GM23338 (cell line): ENCODE data around the gene CD19. TPM values are rescaled to one million over a fixed set of nuclear protein-coding genes. Genes with fewer than 3 reads are reported as not detected.

Source experiments
- ATAC-seq: fragments of 200-7000 bp; cut with Tn5 transposase; 3 replicates; pipeline ENCODE4 v1.9.1; 2020
- DNase-seq: peaks from one replicate; pipeline ENCODE4 v3.0.0-alpha.2; 2015; ENCODE audit warnings: low spot score
- H2AFZ ChIP-seq: fragments of 200-600 bp; sonication (generic); 2 replicates; pipeline ENCODE4 v1.8.0; 2016; ENCODE audit warnings: antibody characterized with exemption, mild to moderate bottlenecking, moderate library complexity
- H3F3A ChIP-seq: fragments of 200-600 bp; sonication (generic); replicated peaks from 2 replicates; pipeline ENCODE4 v1.8.0; 2017; ENCODE audit warnings: antibody characterized with exemption, mixed run types, low read depth
- H3K27ac ChIP-seq: fragments of 200-600 bp; sonication (generic); 2 replicates; pipeline ENCODE4 v1.6.1; 2016; ENCODE audit warnings: low read depth
- H3K27me3 ChIP-seq: fragments of 200-600 bp; sonication (generic); 2 replicates; pipeline ENCODE4 v1.8.0; 2016; ENCODE audit warnings: mild to moderate bottlenecking, mixed run types, moderate library complexity; ENCODE audit not compliant: insufficient read depth
- H3K36me3 ChIP-seq: fragments of 200-600 bp; sonication (generic); 2 replicates; pipeline ENCODE4 v1.8.0; 2016; ENCODE audit warnings: mild to moderate bottlenecking; ENCODE audit not compliant: insufficient read depth
- H3K4me1 ChIP-seq: fragments of 200-600 bp; sonication (generic); 2 replicates; pipeline ENCODE4 v1.8.0; 2016; ENCODE audit warnings: mild to moderate bottlenecking, moderate library complexity; ENCODE audit not compliant: insufficient read depth
- H3K4me2 ChIP-seq: fragments of 200-600 bp; sonication (generic); 2 replicates; pipeline ENCODE4 v1.7.1; 2017; ENCODE audit warnings: mixed run types
- H3K4me3 ChIP-seq: fragments of 200-600 bp; sonication (generic); 2 replicates; pipeline ENCODE4 v1.6.1; 2016; ENCODE audit warnings: mixed run types
- H3K79me2 ChIP-seq: fragments of 200-600 bp; sonication (generic); replicated peaks from 2 replicates; pipeline ENCODE4 v1.8.0; 2017; ENCODE audit warnings: mild to moderate bottlenecking; ENCODE audit not compliant: insufficient read depth
- H3K9me2 ChIP-seq: fragments of 200-600 bp; sonication (generic); 2 replicates; pipeline ENCODE4 v1.8.0; 2017; ENCODE audit not compliant: insufficient read depth
- H4K20me1 ChIP-seq: fragments of 200-600 bp; sonication (generic); replicated peaks from 2 replicates; pipeline ENCODE4 v1.8.0; 2017; ENCODE audit warnings: mild to moderate bottlenecking; ENCODE audit not compliant: insufficient read depth
- H3K27ac Mint-ChIP-seq: 2 replicates; pipeline ENCODE4 v1.8.0; 2020; ENCODE audit warnings: inconsistent platforms, mild to moderate bottlenecking, moderate library complexity, mixed read lengths
- H3K27me3 Mint-ChIP-seq: 3 replicates; pipeline ENCODE4 v1.8.0; 2022; ENCODE audit warnings: low read depth, mild to moderate bottlenecking, moderate library complexity, mixed read lengths, inconsistent platforms; ENCODE audit not compliant: insufficient read depth, poor library complexity
- H3K36me3 Mint-ChIP-seq: 3 replicates; pipeline ENCODE4 v1.8.0; 2021; ENCODE audit warnings: low read depth, mild to moderate bottlenecking, inconsistent platforms, moderate library complexity, mixed read lengths
- H3K4me1 Mint-ChIP-seq: 3 replicates; pipeline ENCODE4 v1.8.0; 2020; ENCODE audit warnings: mild to moderate bottlenecking, inconsistent platforms, mixed read lengths
- H3K4me3 Mint-ChIP-seq: 3 replicates; pipeline ENCODE4 v1.8.0; 2021; ENCODE audit warnings: moderate library complexity, mild to moderate bottlenecking, inconsistent platforms, mixed read lengths
- H3K9me3 Mint-ChIP-seq: 3 replicates; pipeline ENCODE4 v1.8.0; 2020; ENCODE audit warnings: moderate library complexity, mild to moderate bottlenecking, inconsistent platforms, mixed read lengths
- CREB1 ChIP-seq: fragments of 250-450 bp; sonication (Bioruptor Pico); IDR thresholded peaks from 2 replicates; pipeline ENCODE4 v1.5.0; 2020; ENCODE audit warnings: low read depth, mild to moderate bottlenecking, moderate library complexity
- CTCF ChIP-seq, 2 experiments: fragments of 200-600 bp in 1 of 2; sonication (generic) in 1 of 2; conservative IDR thresholded peaks; 2 replicates each; pipeline versions ENCODE4 v1.5.1 to v1.6.1; 2016 to 2017; ENCODE audit warnings: antibody characterized with exemption in 2 of 2, low read depth in 2 of 2, mild to moderate bottlenecking in 2 of 2, moderate library complexity in 1 of 2
- EZH2 ChIP-seq: fragments of 200-600 bp; sonication (generic); IDR thresholded peaks from one replicate; pipeline ENCODE4 v1.8.0; 2017; ENCODE audit warnings: antibody characterized with exemption, mild to moderate bottlenecking, low read depth; ENCODE audit not compliant: unreplicated experiment
- EZH2phosphoT487 ChIP-seq: fragments of 200-600 bp; sonication (generic); IDR thresholded peaks from one replicate; pipeline ENCODE4 v1.8.1; 2018; ENCODE audit warnings: antibody characterized with exemption; ENCODE audit not compliant: unreplicated experiment
- JUNB ChIP-seq: IDR thresholded peaks from one replicate; pipeline ENCODE4 v1.6.1; 2016; ENCODE audit warnings: antibody characterized with exemption; ENCODE audit not compliant: unreplicated experiment
- NANOG ChIP-seq: IDR thresholded peaks from 2 replicates; pipeline ENCODE4 v1.6.1; 2016; ENCODE audit warnings: antibody characterized with exemption, borderline replicate concordance
- POLR2AphosphoS5 ChIP-seq: IDR thresholded peaks from 2 replicates; pipeline ENCODE4 v1.6.1; 2016; ENCODE audit warnings: antibody characterized with exemption, low read depth
- STAT1 ChIP-seq: IDR thresholded peaks from one replicate; pipeline ENCODE4 v1.6.1; 2016; ENCODE audit warnings: antibody characterized with exemption; ENCODE audit not compliant: unreplicated experiment
- ZNF114 ChIP-seq: fragments of 250-450 bp; sonication (Bioruptor Pico); IDR thresholded peaks from 2 replicates; pipeline ENCODE4 v1.5.0; 2020; ENCODE audit warnings: mild to moderate bottlenecking, moderate library complexity
- ZNF331 ChIP-seq: fragments of 250-450 bp; sonication (Bioruptor Pico); IDR thresholded peaks from 2 replicates; pipeline ENCODE4 v1.5.0; 2020; ENCODE audit warnings: low read depth, mild to moderate bottlenecking, moderate library complexity
- polyA plus RNA-seq: library from polyadenylated mRNA; unstranded; fragments of >200 nt; fragmentation: Nextera tagmentation; extraction: Ambion mirVana; gene quantifications from 2 replicates; pipeline ENCODE4 v1.2.1, GENCODE V29; 2016
- total RNA-seq: library from RNA; depleted of rRNA; stranded (reverse); fragments of >200 nt; shearing (Covaris generic); gene quantifications from 2 replicates; pipeline ENCODE4 v1.2.3, GENCODE V29; 2014
- TF ChIP-seq, protein P1 (sequence below): IDR thresholded peaks from one replicate; pipeline ENCODE4 v1.6.1; 2018; ENCODE audit warnings: antibody characterized with exemption; ENCODE audit not compliant: unreplicated experiment
- TF ChIP-seq, protein P2 (sequence below): IDR thresholded peaks from 2 replicates; pipeline ENCODE4 v1.6.1; 2016; ENCODE audit warnings: antibody characterized with exemption

Gene CD19
- total and polyA plus RNA-seq, 2 experiments from 2014 or later = 0.83 to 1.9 TPM

- Histone ChIP-seq H3K27me3 (0 out of 2 replicates have a peak, but pooled peaks cover 3% of the 10 kb centered on the region), H3K27ac (no peak overlapping the region), H3K4me1 (peaks cover 7% of the 10 kb centered on the region; the same call in 1 of the 2 replicates), H2AFZ (no peak overlapping the region), H3K4me2 (no peak overlapping the region), H3K36me3 (no peaks in the 10 kb centered on the region), H3F3A (no peaks in the 10 kb centered on the region), H3K9me2 (no peaks in the 10 kb centered on the region), H4K20me1 (no peaks in the 10 kb centered on the region), H3K4me3 (no peak overlapping the region), H3K79me2 (no peaks in the 10 kb centered on the region)
- H3K4me3 Mint-ChIP-seq = no peak overlapping the region
- H3K36me3 Mint-ChIP-seq = no peaks in the 10 kb centered on the region
- no peaks in the 10 kb centered on the region for H3K9me3 Mint-ChIP-seq
- peaks cover 17% of the 10 kb centered on the region for H3K27me3 Mint-ChIP-seq
- ATAC-seq = no peak
- TF ChIP-seq, protein P1, sequence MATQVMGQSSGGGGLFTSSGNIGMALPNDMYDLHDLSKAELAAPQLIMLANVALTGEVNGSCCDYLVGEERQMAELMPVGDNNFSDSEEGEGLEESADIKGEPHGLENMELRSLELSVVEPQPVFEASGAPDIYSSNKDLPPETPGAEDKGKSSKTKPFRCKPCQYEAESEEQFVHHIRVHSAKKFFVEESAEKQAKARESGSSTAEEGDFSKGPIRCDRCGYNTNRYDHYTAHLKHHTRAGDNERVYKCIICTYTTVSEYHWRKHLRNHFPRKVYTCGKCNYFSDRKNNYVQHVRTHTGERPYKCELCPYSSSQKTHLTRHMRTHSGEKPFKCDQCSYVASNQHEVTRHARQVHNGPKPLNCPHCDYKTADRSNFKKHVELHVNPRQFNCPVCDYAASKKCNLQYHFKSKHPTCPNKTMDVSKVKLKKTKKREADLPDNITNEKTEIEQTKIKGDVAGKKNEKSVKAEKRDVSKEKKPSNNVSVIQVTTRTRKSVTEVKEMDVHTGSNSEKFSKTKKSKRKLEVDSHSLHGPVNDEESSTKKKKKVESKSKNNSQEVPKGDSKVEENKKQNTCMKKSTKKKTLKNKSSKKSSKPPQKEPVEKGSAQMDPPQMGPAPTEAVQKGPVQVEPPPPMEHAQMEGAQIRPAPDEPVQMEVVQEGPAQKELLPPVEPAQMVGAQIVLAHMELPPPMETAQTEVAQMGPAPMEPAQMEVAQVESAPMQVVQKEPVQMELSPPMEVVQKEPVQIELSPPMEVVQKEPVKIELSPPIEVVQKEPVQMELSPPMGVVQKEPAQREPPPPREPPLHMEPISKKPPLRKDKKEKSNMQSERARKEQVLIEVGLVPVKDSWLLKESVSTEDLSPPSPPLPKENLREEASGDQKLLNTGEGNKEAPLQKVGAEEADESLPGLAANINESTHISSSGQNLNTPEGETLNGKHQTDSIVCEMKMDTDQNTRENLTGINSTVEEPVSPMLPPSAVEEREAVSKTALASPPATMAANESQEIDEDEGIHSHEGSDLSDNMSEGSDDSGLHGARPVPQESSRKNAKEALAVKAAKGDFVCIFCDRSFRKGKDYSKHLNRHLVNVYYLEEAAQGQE = no peak
- TF ChIP-seq CREB1 (CRISPR knock-in tag) (no peak), JUNB (no peak), ZNF331 (CRISPR knock-in tag) (no peak), STAT1 (no peak), ZNF114 (no peak), CTCF (conservative IDR thresholded peaks at IDR 0.05; ENCODE audit: low read depth in 2 of 2) (no peak), NANOG (no peak)
- H3K4me1 Mint-ChIP-seq = peaks cover 9% of the 10 kb centered on the region
- H3K27ac Mint-ChIP-seq = no peak overlapping the region
- no peak for DNase-seq
Observed at GRCh38 chr16:28933171-28933570, 1.4 kb downstream of the CD19 start.

DNA sequence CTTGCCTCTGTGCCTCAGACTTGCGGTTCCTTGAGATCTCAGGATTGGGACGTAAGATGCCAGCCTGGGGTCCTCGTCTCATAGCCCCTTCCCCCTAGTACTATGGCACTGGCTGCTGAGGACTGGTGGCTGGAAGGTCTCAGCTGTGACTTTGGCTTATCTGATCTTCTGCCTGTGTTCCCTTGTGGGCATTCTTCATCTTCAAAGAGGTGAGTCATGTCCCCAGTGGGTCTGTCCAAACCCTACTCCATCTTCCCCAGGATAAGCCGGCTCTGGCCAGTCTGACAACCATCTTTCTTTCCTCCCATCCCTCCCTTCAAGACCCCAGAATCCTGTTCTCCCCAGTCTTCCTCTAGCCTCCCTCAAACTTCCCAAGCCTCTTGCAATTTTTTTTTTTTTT lies 3.6 kb downstream of the CD19 start:
- no peak overlapping the region for H3K27ac Mint-ChIP-seq
- TF ChIP-seq EZH2phosphoT487 (no peak), ZNF331 (CRISPR knock-in tag) (no peak), CREB1 (CRISPR knock-in tag) (no peak), POLR2AphosphoS5 (no peak), STAT1 (no peak), EZH2 (no peak), JUNB (no peak), CTCF (conservative IDR thresholded peaks at IDR 0.05; ENCODE audit: low read depth in 2 of 2) (no peak)
- TF ChIP-seq, protein P2, sequence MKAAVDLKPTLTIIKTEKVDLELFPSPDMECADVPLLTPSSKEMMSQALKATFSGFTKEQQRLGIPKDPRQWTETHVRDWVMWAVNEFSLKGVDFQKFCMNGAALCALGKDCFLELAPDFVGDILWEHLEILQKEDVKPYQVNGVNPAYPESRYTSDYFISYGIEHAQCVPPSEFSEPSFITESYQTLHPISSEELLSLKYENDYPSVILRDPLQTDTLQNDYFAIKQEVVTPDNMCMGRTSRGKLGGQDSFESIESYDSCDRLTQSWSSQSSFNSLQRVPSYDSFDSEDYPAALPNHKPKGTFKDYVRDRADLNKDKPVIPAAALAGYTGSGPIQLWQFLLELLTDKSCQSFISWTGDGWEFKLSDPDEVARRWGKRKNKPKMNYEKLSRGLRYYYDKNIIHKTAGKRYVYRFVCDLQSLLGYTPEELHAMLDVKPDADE = no peak
- TF ChIP-seq, protein P1 = no peak

More for the DNA sequence above, 3.6 kb downstream of the CD19 start:
- no peak overlapping the region for H3K27ac ChIP-seq
- H3K36me3 ChIP-seq = no peaks in the 10 kb centered on the region
- Mint-ChIP-seq H3K4me3 (no peak overlapping the region), H3K9me3 (no peaks in the 10 kb centered on the region), H3K4me1 (peaks cover 9% of the 10 kb centered on the region), H3K27me3 (peaks cover 21% of the 10 kb centered on the region), H3K36me3 (no peaks in the 10 kb centered on the region)
- no peak for ATAC-seq
- peak overlapping the region; percentile 51; the same call in 1 of the 2 replicates for H3K4me3 ChIP-seq
- no peaks in the 10 kb centered on the region for H3K9me2 ChIP-seq
- H2AFZ ChIP-seq = no peak overlapping the region
- H3K4me1 ChIP-seq = peaks cover 7% of the 10 kb centered on the region; the same call in 1 of the 2 replicates
- H3K4me2 ChIP-seq = no peak overlapping the region
- DNase-seq = no peak
- H3K27me3 ChIP-seq = no peaks in the 10 kb centered on the region
- H3F3A ChIP-seq = no peaks in the 10 kb centered on the region
- no peaks in the 10 kb centered on the region for H4K20me1 ChIP-seq
- H3K79me2 ChIP-seq = no peaks in the 10 kb centered on the region
